Duodenal mucosa (tissue), 2 donors: ENCODE measurements around the gene TMUB1.
"Not testable (repeated sequence)": the region's sequence is repeated elsewhere in the genome, so short reads cannot be mapped to it uniquely, and the experiment has no call there.

ENCODE experiments used
- H3K27ac ChIP-seq: one replicate; pipeline ENCODE4 v1.7.0; 2013; ENCODE audit warnings: low read depth, low read length
- H3K27me3 ChIP-seq, 2 donors: one replicate each; pipeline ENCODE4 v1.7.0; 2013; ENCODE audit warnings: low read length in 2 of 2, control low read depth in 1 of 2; ENCODE audit not compliant: insufficient read depth in 2 of 2, control insufficient read depth in 1 of 2
- H3K36me3 ChIP-seq, 2 donors: one replicate each; pipeline ENCODE4 v1.7.0; 2013; ENCODE audit warnings: low read length in 2 of 2, control low read depth in 1 of 2; ENCODE audit not compliant: insufficient read depth in 2 of 2, control insufficient read depth in 1 of 2
- H3K4me1 ChIP-seq, 2 donors: one replicate each; pipeline ENCODE4 v1.7.0; 2013; ENCODE audit warnings: low read length in 2 of 2, control low read depth in 1 of 2; ENCODE audit not compliant: insufficient read depth in 2 of 2, control insufficient read depth in 1 of 2
- H3K4me3 ChIP-seq, 2 donors: one replicate each; pipeline ENCODE4 v1.7.0; 2013; ENCODE audit warnings: low read length in 2 of 2, low read depth in 1 of 2
- H3K9ac ChIP-seq, 2 donors: one replicate each; pipeline ENCODE4 v1.7.0; 2013; ENCODE audit warnings: low read length in 2 of 2, low read depth in 1 of 2
- H3K9me3 ChIP-seq, 2 donors: one replicate each; pipeline ENCODE4 v1.7.0; 2013; ENCODE audit warnings: low read length in 2 of 2, control low read depth in 1 of 2; ENCODE audit not compliant: control insufficient read depth in 1 of 2

The TMUB1 gene

DNA sequence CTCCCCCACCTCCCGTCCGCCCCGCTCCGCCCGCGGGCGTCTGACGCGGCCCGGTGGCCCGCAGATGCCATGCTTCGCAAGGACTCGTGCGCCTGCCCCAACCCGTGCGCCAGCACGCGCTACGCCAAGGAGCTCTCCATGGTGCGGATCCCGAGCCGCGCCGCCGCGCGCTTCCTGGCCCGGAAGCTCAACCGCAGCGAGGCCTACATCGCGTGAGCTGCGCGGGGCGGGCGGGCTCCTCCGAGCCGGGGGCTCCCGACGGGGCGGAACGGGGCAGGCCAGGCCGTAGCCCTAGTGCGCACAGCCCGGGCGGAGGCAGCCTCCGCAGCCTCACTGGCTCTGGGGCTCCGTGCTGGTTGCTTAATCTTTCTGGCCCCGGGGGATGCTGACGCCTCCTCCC is 32.2 kb downstream of the TMUB1 start:
- Histone ChIP-seq H3K4me3 (no peak overlapping the region), H3K9ac (no peak overlapping the region), H3K4me1 (no peaks in the 10 kb centered on the region), H3K9me3 (no peaks in the 10 kb centered on the region), H3K36me3 (peaks cover 0 to 3% of the 10 kb centered on the region in 2 donors), H3K27ac (no peak overlapping the region), H3K27me3 (no peaks in the 10 kb centered on the region)

- H3K27me3 ChIP-seq: no peaks in the 10 kb centered on the region
- no peaks in the 10 kb centered on the region for H3K4me1 ChIP-seq
- H3K9me3 ChIP-seq: no peaks in the 10 kb centered on the region
- no peak overlapping the region for H3K9ac ChIP-seq
- peaks cover 0 to 11% of the 10 kb centered on the region in 2 donors for H3K36me3 ChIP-seq
- H3K4me3 ChIP-seq: no peak overlapping the region
- H3K27ac ChIP-seq: no peak overlapping the region
Observed at GRCh38 chr7:151048911-151049463, 34.3 kb downstream of the TMUB1 start.

DNA sequence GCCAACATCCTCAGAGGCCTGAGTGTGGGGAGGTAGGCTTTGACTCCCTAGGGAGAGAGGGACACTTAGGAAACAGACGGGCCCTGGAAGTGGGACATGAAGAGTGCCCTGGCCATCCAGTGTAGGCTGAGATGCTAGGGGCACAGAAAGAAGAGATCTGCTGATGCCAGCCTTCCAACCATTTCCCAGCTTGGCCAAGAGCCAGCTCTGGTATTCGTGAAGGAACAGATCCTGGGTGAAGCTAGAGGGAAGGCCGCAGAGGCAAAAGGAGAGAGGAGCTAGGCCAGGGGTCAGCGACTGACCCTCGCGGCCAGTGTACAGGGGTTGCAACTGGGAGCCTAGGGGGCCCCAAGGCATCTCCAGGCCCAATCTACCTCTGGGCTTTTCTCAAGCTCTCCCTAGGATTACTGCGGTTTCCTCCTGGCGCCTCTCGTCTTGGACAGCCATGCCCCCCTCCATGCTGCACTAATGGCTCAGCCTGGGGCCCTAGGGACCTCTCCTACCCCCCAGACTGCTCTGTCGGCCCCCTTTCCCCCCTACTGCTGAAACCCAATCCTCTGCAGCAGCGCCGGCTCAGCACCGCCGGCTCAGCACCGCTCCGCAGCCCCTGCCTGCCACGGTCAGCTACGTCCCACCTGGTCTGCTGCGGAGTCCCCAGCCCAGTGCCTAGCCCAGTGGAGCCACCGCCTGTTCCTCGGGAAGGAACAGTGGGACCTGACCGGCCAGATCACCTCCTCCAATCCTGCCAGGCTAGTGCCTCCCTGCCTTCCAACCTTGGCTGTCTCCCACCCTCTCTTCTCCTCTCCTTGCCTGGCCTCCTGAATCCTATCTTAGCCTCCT is 35.1 kb downstream of the TMUB1 start, which contains the start of gene ASIC3:
ASIC3 (plus strand) TSS at position 556 of the 840 bp plus-strand sequence. CDS start 355 bp downstream, outside the sequence.
- Histone ChIP-seq H3K4me3 (no peak within 1 kb of the TSS), H3K27me3 (no peaks in the 10 kb centered on the region), H3K9me3 (no peaks in the 10 kb centered on the region), H3K27ac (no peak within 1 kb of the TSS), H3K36me3 (peaks cover 0 to 11% of the 10 kb centered on the region in 2 donors), H3K4me1 (no peaks in the 10 kb centered on the region), H3K9ac (no peak within 1 kb of the TSS)

DNA sequence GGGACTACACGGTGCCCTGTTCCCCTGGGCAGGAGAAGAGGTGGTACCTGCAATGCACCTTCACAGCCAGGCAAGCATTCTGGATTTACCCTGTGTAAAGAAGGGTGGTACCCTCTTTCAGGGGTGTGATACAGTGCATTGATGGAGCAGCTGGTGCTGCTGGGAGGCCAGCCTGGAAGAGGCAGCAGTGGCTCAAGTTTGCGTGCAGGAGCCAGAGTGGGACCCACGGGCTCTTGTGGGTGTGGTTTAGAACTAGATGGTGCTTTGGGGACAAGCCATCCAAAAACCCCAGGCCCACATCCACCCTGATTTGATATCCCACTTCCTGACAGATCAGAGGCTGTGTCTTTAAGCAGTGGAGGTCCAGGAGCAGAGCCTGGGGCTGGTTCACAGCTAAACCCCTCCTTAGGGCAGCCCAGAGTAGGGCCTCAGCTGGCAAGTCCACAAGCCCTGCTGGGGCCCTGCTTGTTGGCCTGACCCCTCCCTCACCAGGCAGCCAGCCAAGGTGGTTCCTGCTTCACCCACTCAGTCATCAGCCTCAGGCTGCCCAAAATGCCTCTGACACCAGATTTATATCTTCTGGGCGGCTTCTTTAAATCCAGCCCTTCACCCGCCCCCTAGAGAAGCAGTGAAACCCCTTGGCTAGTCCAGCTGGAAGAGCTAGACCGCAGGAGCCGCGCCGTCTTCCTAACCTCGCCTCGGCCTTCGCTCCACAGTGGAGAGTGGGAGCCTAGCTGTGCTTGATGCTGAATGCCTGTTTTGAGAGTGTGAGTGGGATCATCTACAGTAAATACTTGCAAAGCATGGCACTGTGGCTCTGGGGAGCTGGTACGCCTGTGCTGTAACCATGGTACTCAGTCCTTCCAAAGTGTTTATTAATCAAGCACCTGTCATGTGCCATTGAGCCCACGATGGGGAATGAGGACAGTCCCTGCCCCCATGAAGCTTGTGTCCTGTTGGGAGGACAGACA is 36.4 kb downstream of the TMUB1 start:
- Histone ChIP-seq H3K4me3 (no peak overlapping the region), H3K36me3 (peaks cover 0 to 19% of the 10 kb centered on the region in 2 donors), H3K27me3 (no peaks in the 10 kb centered on the region), H3K27ac (no peak overlapping the region), H3K9ac (no peak overlapping the region), H3K4me1 (no peaks in the 10 kb centered on the region), H3K9me3 (no peaks in the 10 kb centered on the region)

DNA sequence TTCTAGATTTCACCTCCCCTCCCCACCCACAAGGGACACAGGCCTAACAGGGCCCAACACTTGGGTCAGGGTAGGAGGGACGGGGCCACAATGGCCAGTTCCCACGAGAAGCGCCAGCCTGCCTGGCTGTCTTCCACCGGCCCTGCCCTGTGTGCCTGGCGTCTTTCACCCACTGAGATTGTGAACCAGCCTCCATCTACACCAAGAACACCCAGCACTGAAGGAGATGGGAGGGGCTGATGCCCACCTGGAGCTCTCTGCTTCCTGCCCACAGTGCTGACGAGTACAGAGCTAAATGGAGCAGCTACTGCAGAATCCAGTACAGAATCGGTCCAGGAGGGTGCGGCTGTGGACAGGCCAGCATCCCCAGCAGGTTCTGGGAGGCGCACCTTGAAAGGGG is 37.3 kb downstream of the TMUB1 start:
- no peaks in the 10 kb centered on the region for H3K27me3 ChIP-seq
- no peak overlapping the region for H3K4me3 ChIP-seq
- H3K4me1 ChIP-seq: no peaks in the 10 kb centered on the region
- H3K27ac ChIP-seq: no peak overlapping the region
- peaks cover 0 to 20% of the 10 kb centered on the region in 2 donors for H3K36me3 ChIP-seq
- no peak overlapping the region for H3K9ac ChIP-seq
- no peaks in the 10 kb centered on the region for H3K9me3 ChIP-seq

GRCh38 chr7:151045262-151045661 is 38.0 kb downstream of the TMUB1 start:
- Histone ChIP-seq H3K4me3 (no peak overlapping the region), H3K27me3 (no peaks in the 10 kb centered on the region), H3K9ac (no peak overlapping the region), H3K9me3 (no peaks in the 10 kb centered on the region), H3K36me3 (peaks cover 0 to 20% of the 10 kb centered on the region in 2 donors), H3K27ac (no peak overlapping the region), H3K4me1 (no peaks in the 10 kb centered on the region)

DNA sequence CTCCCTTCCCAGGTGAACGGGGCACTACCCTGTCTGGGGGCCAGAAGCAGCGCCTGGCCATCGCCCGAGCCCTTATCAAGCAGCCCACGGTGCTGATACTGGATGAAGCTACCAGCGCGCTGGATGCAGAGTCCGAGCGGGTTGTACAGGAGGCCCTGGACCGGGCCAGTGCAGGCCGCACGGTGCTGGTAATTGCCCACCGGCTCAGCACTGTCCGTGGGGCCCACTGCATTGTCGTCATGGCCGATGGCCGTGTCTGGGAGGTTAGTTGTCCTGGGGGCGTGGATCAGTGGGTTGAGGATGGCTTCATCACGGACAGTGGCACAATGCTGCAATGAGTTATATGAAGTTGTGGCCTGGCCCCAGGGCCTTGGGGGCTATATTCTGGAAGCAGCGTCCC is 39.3 kb downstream of the TMUB1 start:
- Histone ChIP-seq H3K9ac (no peak overlapping the region), H3K4me1 (peaks cover 7 to 8% of the 10 kb centered on the region in 2 donors), H3K9me3 (no peaks in the 10 kb centered on the region), H3K4me3 (no peak overlapping the region), H3K27ac (no peak overlapping the region), H3K27me3 (no peaks in the 10 kb centered on the region), H3K36me3 (peaks cover 0 to 20% of the 10 kb centered on the region in 2 donors)

- Histone ChIP-seq H3K36me3 (peaks cover 0 to 20% of the 10 kb centered on the region in 2 donors), H3K4me1 (peaks cover 9 to 12% of the 10 kb centered on the region in 2 donors)
- not testable (repeated sequence) for H3K9ac ChIP-seq, H3K9me3 ChIP-seq, H3K27me3 ChIP-seq, H3K4me3 ChIP-seq, H3K27ac ChIP-seq
Observed at GRCh38 chr7:151043449-151043848, 39.8 kb downstream of the TMUB1 start.

GRCh38 chr7:151040616-151041375 is 42.5 kb downstream of the TMUB1 start:
- no peaks in the 10 kb centered on the region for H3K9me3 ChIP-seq
- H3K27ac ChIP-seq: no peak overlapping the region
- no peak overlapping the region for H3K9ac ChIP-seq
- H3K27me3 ChIP-seq: no peaks in the 10 kb centered on the region
- peaks cover 7 to 31% of the 10 kb centered on the region in 2 donors for H3K36me3 ChIP-seq
- H3K4me3 ChIP-seq: no peak overlapping the region
- peaks cover 9 to 12% of the 10 kb centered on the region in 2 donors for H3K4me1 ChIP-seq
